Activated T-cell treated with anti-CD3 and anti-CD28 coated beads for 4 hours (primary cell): ENCODE data around the gene IPMK.

Experiments
- DNase-seq: peaks from one replicate; pipeline ENCODE4 v3.0.0-alpha.2; 2020

The IPMK gene

GRCh38 chr10:58267713-58268453, at the start of gene IPMK:
Gene IPMK, minus strand, starts transcription at chr10:58267894. Its CDS starts 283 bp downstream, at chr10:58267611.
- DNase-seq = peak; percentile 83

- no peak for DNase-seq
Measured at GRCh38 chr10:58316874-58317273, 49.2 kb upstream of the IPMK start.

GRCh38 chr10:58311026-58311425, 43.3 kb upstream of the IPMK start:
- DNase-seq = no peak

- no peak for DNase-seq
Measured at GRCh38 chr10:58307676-58308075, 40.0 kb upstream of the IPMK start.

- no peak for DNase-seq
Measured at GRCh38 chr10:58305821-58306220, 38.1 kb upstream of the IPMK start.

GRCh38 chr10:58304099-58304633, 36.5 kb upstream of the IPMK start:
- DNase-seq = no peak

GRCh38 chr10:58302254-58302653, 34.6 kb upstream of the IPMK start:
- no peak for DNase-seq

- no peak for DNase-seq
Measured at GRCh38 chr10:58300676-58301075, 33.0 kb upstream of the IPMK start.

GRCh38 chr10:58299580-58299979, 31.9 kb upstream of the IPMK start:
- peak; percentile 56 for DNase-seq

GRCh38 chr10:58293989-58294388, 26.3 kb upstream of the IPMK start:
- DNase-seq = no peak

- peak; percentile 11 for DNase-seq
Measured at GRCh38 chr10:58291538-58292174, 24.0 kb upstream of the IPMK start.

GRCh38 chr10:58282615-58283014, 14.9 kb upstream of the IPMK start:
- no peak for DNase-seq

GRCh38 chr10:58281092-58281752, 13.5 kb upstream of the IPMK start:
- no peak for DNase-seq

- DNase-seq = no peak
Measured at GRCh38 chr10:58280477-58280876, 12.8 kb upstream of the IPMK start.

- DNase-seq = no peak
Measured at GRCh38 chr10:58278962-58279307, 11.2 kb upstream of the IPMK start.

- DNase-seq = no peak
Measured at GRCh38 chr10:58278274-58278961, 10.7 kb upstream of the IPMK start.

- DNase-seq = no peak
Measured at GRCh38 chr10:58275908-58276307, 8.2 kb upstream of the IPMK start.

- DNase-seq = no peak
Measured at GRCh38 chr10:58275261-58275660, 7.6 kb upstream of the IPMK start.

- no peak for DNase-seq
Measured at GRCh38 chr10:58269782-58270290, 2.1 kb upstream of the IPMK start.

GRCh38 chr10:58268946-58269781, 1.5 kb upstream of the IPMK start, which contains the start of gene CISD1:
Gene CISD1, plus strand, starts transcription at chr10:58269162. Its CDS starts 112 bp downstream, at chr10:58269274.
- peak; percentile 90 for DNase-seq

GRCh38 chr10:58268454-58268945, 806 bp upstream of the IPMK start:
- no peak for DNase-seq
